Adrenal gland (tissue), 5 donors: ENCODE data around the gene BCAS3.

Experiments
- POLR2A ChIP-seq, 2 donors: fragments of 450-650 bp; IDR thresholded peaks; one replicate each; pipeline ENCODE4 v1.6.1; 2017; ENCODE audit warnings: antibody characterized with exemption in 2 of 2, mild to moderate bottlenecking in 2 of 2, moderate library complexity in 1 of 2
- TF ChIP-seq, protein P1 (sequence below), 6 experiments: fragments of 450-650 bp in 4 of 6; fragments of 200-600 bp in 2 of 6; sonication (generic) in 1 of 6; IDR thresholded peaks; 1 replicate in 5 of 6; 2 replicates in 1 of 6; pipeline versions ENCODE4 v1.5.1 to v1.8.0; 2016 to 2021; ENCODE audit warnings: antibody characterized with exemption in 6 of 6, mild to moderate bottlenecking in 2 of 6, moderate library complexity in 1 of 6
- donor health status: DM: no; HTN: no; CAD: no.

DNA sequence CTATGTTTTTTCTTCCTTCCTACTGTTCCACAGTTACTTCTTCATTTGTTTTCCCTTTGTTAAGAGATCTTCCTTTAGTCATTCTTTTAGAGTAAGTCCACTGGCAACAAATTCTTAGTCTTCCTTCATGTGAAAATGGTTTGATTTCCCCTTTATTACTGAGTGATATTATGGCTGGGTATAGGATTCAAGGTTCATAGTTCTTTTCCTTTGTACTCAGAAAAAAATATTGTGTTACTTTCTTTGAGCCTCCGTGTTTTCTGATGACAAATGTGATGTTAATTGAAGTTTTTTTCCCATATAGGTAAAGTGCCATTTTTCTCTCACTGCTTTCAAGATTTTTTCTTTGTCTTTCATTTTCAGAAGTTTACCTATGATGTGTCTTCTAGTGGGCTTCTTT, 438.9 kb downstream of the BCAS3 start:
- TF ChIP-seq, protein P1, sequence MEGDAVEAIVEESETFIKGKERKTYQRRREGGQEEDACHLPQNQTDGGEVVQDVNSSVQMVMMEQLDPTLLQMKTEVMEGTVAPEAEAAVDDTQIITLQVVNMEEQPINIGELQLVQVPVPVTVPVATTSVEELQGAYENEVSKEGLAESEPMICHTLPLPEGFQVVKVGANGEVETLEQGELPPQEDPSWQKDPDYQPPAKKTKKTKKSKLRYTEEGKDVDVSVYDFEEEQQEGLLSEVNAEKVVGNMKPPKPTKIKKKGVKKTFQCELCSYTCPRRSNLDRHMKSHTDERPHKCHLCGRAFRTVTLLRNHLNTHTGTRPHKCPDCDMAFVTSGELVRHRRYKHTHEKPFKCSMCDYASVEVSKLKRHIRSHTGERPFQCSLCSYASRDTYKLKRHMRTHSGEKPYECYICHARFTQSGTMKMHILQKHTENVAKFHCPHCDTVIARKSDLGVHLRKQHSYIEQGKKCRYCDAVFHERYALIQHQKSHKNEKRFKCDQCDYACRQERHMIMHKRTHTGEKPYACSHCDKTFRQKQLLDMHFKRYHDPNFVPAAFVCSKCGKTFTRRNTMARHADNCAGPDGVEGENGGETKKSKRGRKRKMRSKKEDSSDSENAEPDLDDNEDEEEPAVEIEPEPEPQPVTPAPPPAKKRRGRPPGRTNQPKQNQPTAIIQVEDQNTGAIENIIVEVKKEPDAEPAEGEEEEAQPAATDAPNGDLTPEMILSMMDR (IDR thresholded peaks at IDR 0.05) = no peak
- TF ChIP-seq POLR2A (IDR thresholded peaks at IDR 0.05) = no peak
